BJ (cell line): ENCODE data around the gene NOVA2. TPM values are rescaled to one million over a fixed set of nuclear protein-coding genes. Genes with fewer than 3 reads are reported as not detected.
A peak's percentile ranks its signal among the peaks of the same experiment; 100 is the strongest.

Experiments
- CTCF ChIA-PET: fragments of 350-600 bp; formaldehyde crosslinking; extraction: SDS; loops from one replicate; lab custom pipeline; 2021; ENCODE audit warnings: antibody characterized with exemption, inconsistent platforms; lab: Yijun Ruan, JAX
- POLR2A ChIA-PET: fragments of 300-600 bp; sonication (Branson Sonifier 250); formaldehyde crosslinking; extraction: SDS; loops from one replicate; lab custom pipeline; 2021; ENCODE audit warnings: antibody characterized with exemption; lab: Charles Lee
- DNase-seq: peaks from one replicate; pipeline ENCODE4 v3.0.0-alpha.2; 2011; ENCODE audit warnings: low read depth
- H3K27me3 ChIP-seq: 2 replicates; pipeline ENCODE4 v1.6.0; 2011; ENCODE audit warnings: low read length; ENCODE audit not compliant: control insufficient read depth, insufficient read depth
- H3K36me3 ChIP-seq: 2 replicates; pipeline ENCODE4 v1.5.1; 2011; ENCODE audit warnings: low read length; ENCODE audit not compliant: control insufficient read depth, insufficient read depth
- H3K4me3 ChIP-seq: 2 replicates; pipeline ENCODE4 v1.5.1; 2011; ENCODE audit warnings: low read depth, mild to moderate bottlenecking, control low read depth, low read length
- polyA plus RNA-seq: library from polyadenylated mRNA; depleted of rRNA; stranded (reverse); fragments of >200 nt; gene quantifications from 2 replicates; pipeline ENCODE4 v1.2.3, GENCODE V29; 2011
- TF ChIP-seq, protein P1 (sequence below): IDR thresholded peaks from 2 replicates; pipeline ENCODE4 v1.5.1; 2011; ENCODE audit warnings: low read depth, mild to moderate bottlenecking, control low read depth, inconsistent platforms, low read length, moderate library complexity; ENCODE audit not compliant: insufficient read depth

NOVA2 gene
- polyA plus RNA-seq, 1 experiment = 0.01 TPM

DNA sequence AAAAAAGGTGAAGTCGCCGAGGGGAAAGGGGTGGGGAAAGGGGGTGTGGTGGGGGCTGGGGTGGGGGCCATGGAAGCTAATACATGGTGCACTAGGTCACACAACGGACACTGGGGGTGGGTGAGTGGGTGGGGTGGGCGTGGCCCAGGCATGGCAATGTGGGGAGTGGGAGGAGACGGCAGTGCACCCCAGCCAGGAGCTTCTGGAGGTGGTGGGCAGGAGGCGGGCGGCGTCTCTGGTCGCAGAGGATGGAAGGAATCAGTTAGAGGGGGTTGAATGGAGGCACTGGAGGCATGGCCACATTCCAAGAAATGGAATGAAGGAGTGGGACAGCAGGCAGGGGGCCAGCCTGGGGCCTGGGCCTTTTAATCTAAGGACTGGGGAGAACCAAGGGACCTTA lies 39.9 kb downstream of the NOVA2 start:
- POLR2A ChIA-PET = no interaction called here
- Histone ChIP-seq H3K4me3 (no peak overlapping the region), H3K36me3 (no peaks in the 10 kb centered on the region), H3K27me3 (peaks cover 13% of the 10 kb centered on the region)
- CTCF ChIA-PET = no interaction called here
- DNase-seq = no peak
- TF ChIP-seq, protein P1, sequence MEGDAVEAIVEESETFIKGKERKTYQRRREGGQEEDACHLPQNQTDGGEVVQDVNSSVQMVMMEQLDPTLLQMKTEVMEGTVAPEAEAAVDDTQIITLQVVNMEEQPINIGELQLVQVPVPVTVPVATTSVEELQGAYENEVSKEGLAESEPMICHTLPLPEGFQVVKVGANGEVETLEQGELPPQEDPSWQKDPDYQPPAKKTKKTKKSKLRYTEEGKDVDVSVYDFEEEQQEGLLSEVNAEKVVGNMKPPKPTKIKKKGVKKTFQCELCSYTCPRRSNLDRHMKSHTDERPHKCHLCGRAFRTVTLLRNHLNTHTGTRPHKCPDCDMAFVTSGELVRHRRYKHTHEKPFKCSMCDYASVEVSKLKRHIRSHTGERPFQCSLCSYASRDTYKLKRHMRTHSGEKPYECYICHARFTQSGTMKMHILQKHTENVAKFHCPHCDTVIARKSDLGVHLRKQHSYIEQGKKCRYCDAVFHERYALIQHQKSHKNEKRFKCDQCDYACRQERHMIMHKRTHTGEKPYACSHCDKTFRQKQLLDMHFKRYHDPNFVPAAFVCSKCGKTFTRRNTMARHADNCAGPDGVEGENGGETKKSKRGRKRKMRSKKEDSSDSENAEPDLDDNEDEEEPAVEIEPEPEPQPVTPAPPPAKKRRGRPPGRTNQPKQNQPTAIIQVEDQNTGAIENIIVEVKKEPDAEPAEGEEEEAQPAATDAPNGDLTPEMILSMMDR = no peak

DNA sequence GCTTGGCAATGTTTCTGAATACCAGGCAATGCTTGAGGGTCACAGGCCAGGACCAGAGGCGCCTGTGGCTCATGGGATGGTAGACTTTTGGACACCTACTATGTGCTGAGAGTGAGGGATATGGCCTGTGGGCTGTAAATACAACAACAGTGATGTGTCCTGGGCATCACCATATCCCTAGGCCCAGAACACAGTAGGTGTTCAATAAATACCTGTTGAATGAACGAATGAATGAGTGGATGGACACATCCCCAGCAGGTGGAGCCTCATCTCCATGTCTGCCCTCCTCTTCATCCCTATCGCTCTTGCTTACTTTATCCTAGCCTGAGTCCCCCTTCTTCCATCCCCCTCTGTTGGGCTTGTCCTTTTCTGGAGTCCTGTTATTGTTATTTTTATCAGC lies 42.6 kb downstream of the NOVA2 start:
- H3K4me3 ChIP-seq = no peak overlapping the region
- TF ChIP-seq, protein P1 = no peak
- H3K36me3 ChIP-seq = no peaks in the 10 kb centered on the region
- H3K27me3 ChIP-seq = peaks cover 6% of the 10 kb centered on the region
- CTCF ChIA-PET = no interaction called here
- no peak for DNase-seq
- POLR2A ChIA-PET = no interaction called here

DNA sequence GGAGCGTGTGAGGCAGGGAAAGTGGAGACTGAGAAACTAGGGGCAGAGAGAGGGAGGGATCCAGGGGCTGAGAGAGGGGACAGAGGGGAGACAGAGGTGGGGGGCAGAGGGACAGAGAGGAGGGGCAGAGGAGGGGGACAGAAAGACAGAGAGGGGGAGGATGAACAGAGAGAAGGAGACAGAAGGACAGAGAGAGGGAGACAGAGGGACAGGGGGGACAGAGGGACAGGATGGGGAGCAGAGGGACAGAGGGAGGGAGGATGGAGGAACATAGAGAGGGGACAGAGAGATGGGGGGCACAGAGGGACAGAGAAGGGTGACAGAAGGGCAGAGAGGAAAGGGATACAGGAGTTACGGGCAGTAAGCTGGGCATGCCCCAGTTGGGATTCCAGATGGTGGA lies 44.4 kb downstream of the NOVA2 start:
- CTCF ChIA-PET = interaction anchor here (1.1 kb wide), 1 partner anchor 336 kb away, joined by 3 read pairs; no protein-coding TSS in a partner anchor
- no peak for DNase-seq
- TF ChIP-seq, protein P1 = no peak
- H3K4me3 ChIP-seq = no peak overlapping the region
- H3K36me3 ChIP-seq = no peaks in the 10 kb centered on the region
- peaks cover 6% of the 10 kb centered on the region for H3K27me3 ChIP-seq
- POLR2A ChIA-PET = no interaction called here

DNA sequence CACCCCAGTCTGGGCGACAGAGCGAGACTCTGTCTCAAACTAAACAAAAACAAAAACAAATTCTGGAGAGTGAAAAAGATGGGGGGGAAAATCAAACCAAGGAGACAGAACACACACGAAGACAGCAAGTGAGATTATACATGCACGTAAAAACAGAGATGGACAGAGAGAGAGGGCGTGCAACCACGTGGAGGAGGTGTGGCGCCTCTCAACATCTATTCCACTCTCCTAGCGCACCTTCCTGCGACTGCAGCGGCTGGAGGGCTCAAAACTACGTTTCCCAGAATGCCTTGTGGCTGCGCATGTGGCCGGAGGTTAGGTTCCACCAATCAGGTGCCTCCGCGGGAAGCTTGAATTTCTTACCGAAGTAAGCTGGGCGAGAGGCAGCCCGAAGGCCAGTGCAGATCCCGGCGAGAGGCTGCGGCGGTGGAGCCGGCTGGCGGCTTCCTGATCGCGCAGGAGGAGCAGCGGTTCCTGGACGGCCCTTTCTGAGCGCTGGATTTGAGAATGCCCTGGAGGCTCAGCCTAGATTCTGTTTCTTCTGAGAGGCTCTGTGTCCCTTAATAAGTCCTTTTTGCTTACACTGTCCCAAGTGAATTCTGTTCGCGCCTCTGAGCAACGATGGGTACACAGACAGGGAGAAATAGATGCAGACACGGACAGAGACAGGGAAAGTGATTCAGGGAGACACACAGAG lies 46.0 kb downstream of the NOVA2 start:
- DNase-seq = peak; percentile 37
- H3K36me3 ChIP-seq = no peaks in the 10 kb centered on the region
- POLR2A ChIA-PET = no interaction called here
- H3K4me3 ChIP-seq = no peak overlapping the region
- TF ChIP-seq, protein P1 = no peak
- peaks cover 6% of the 10 kb centered on the region; the same call in 1 of the 2 replicates for H3K27me3 ChIP-seq
- CTCF ChIA-PET = interaction anchor here (0.5 kb wide), 1 partner anchor 16 kb away, joined by 4 read pairs; no protein-coding TSS in a partner anchor

DNA sequence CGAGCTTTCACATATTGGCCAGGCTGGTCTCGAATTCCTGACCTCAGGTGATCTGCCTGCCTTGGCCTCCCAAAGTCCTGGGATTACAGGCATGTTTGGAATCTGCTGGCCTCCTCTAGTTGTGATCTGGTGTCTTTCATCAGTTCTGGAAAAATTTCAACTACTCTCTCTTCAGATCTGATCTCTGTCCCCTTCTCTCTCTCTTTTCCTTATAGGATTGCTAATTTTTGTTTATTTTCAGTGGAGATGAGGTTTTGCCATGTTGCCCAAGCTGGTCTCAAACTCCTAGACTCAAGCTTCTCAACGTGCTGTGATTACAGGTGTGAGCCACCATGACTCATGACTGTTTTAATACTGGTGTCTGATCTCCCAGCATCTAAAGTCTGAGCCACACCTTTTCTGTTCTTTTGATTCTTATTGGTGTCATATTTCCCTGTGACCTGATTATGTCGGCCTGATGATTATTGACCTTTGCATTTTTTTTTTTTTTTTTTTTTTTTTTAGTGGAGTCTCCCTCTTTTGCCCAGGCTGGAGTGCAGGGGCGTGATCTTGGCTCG lies 48.7 kb downstream of the NOVA2 start:
- peaks cover 3% of the 10 kb centered on the region; the same call in 1 of the 2 replicates for H3K27me3 ChIP-seq
- ChIA-PET POLR2A (no interaction called here), CTCF (no interaction called here)
- no peaks in the 10 kb centered on the region for H3K36me3 ChIP-seq
- H3K4me3 ChIP-seq = no peak overlapping the region
- DNase-seq = no peak
- TF ChIP-seq, protein P1 = no peak
